H1 (cell line): ENCODE data around the gene CEACAM8.

Experiments used
- BRCA1 ChIP-seq: IDR thresholded peaks from 2 replicates; pipeline ENCODE4 v1.6.1; 2012; ENCODE audit warnings: low read depth, low read length, improper control_type of control experiment
- CBX5 ChIP-seq: fragments of 300-800, 300-1000 bp; sonication (generic); IDR thresholded peaks from 2 replicates; pipeline ENCODE4 v1.7.1; 2016; ENCODE audit warnings: antibody characterized with exemption, low read length, low read depth
- EGR1 ChIP-seq: IDR thresholded peaks from 2 replicates; pipeline ENCODE4 v1.6.1; 2011; ENCODE audit warnings: low read depth, low read length, borderline replicate concordance
- EZH2 ChIP-seq: fragments of 200-600 bp; sonication (generic); IDR thresholded peaks from 2 replicates; pipeline ENCODE4 v1.7.1; 2012; ENCODE audit warnings: low read depth, mild to moderate bottlenecking, moderate library complexity, low read length, inconsistent platforms; ENCODE audit not compliant: severe bottlenecking
- HDAC2 ChIP-seq, 2 experiments: fragments of 300-600 bp in 1 of 2; sonication (generic) in 1 of 2; IDR thresholded peaks; 2 replicates each; pipeline ENCODE4 v1.6.1; 2011 to 2012; ENCODE audit warnings: low read depth in 2 of 2, low read length in 2 of 2, mild to moderate bottlenecking in 2 of 2, moderate library complexity in 2 of 2, borderline replicate concordance in 1 of 2, inconsistent platforms in 1 of 2
- JUND ChIP-seq: IDR thresholded peaks from 2 replicates; pipeline ENCODE4 v1.6.1; 2011; ENCODE audit warnings: mild to moderate bottlenecking, improper control_type of control experiment, low read length
- POLR2A ChIP-seq, 2 experiments: IDR thresholded peaks; 1 replicate in 1 of 2; 2 replicates in 1 of 2; pipeline ENCODE4 v1.6.1; 2011; ENCODE audit warnings: low read depth in 2 of 2, low read length in 2 of 2, mild to moderate bottlenecking in 2 of 2; ENCODE audit errors: control extremely low read depth in 1 of 2
- POLR2AphosphoS5 ChIP-seq: IDR thresholded peaks from 2 replicates; pipeline ENCODE4 v1.6.1; 2011; ENCODE audit warnings: low read depth, low read length
- RFX5 ChIP-seq: IDR thresholded peaks from 2 replicates; pipeline ENCODE4 v1.6.1; 2011; ENCODE audit warnings: low read depth, low read length, improper control_type of control experiment, borderline replicate concordance
- TF ChIP-seq, protein P1 (sequence below), 3 experiments: IDR thresholded peaks; 1 replicate in 2 of 3; 2 replicates in 1 of 3; pipeline versions ENCODE4 v1.5.1 to v1.6.1; 2011; ENCODE audit warnings: low read length in 3 of 3, mild to moderate bottlenecking in 3 of 3, inconsistent platforms in 2 of 3, low read depth in 1 of 3, moderate library complexity in 1 of 3; ENCODE audit not compliant: insufficient read depth in 1 of 3; ENCODE audit errors: control extremely low read depth in 1 of 3
- TF ChIP-seq, protein P2 (sequence below): IDR thresholded peaks from 2 replicates; pipeline ENCODE4 v1.6.1; 2012; ENCODE audit warnings: inconsistent platforms
- TF ChIP-seq, protein P3 (sequence below): IDR thresholded peaks from 2 replicates; pipeline ENCODE4 v1.6.1; 2012; ENCODE audit warnings: inconsistent platforms

DNA sequence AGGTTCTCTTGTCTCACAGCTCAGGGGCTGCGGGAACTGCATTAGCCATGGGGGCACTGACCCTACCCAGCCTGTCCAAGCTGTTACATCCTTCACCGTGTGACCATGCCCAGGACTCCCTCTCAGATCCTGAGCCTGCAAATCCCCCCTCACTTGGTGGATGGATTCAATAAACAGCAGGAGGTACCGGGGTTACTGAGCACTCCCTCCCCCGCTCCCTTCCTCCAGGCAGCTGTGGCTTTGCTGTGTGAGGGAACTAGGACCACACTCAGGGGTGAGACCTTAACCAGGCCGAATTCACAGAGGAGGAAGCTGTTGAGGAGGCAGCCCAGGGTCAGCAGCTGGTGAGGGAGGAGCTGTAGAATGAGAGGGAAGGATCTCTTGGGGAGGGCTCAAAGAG lies 39.4 kb downstream of the CEACAM8 start:
- TF ChIP-seq POLR2AphosphoS5, result no peak
- TF ChIP-seq, protein P1, sequence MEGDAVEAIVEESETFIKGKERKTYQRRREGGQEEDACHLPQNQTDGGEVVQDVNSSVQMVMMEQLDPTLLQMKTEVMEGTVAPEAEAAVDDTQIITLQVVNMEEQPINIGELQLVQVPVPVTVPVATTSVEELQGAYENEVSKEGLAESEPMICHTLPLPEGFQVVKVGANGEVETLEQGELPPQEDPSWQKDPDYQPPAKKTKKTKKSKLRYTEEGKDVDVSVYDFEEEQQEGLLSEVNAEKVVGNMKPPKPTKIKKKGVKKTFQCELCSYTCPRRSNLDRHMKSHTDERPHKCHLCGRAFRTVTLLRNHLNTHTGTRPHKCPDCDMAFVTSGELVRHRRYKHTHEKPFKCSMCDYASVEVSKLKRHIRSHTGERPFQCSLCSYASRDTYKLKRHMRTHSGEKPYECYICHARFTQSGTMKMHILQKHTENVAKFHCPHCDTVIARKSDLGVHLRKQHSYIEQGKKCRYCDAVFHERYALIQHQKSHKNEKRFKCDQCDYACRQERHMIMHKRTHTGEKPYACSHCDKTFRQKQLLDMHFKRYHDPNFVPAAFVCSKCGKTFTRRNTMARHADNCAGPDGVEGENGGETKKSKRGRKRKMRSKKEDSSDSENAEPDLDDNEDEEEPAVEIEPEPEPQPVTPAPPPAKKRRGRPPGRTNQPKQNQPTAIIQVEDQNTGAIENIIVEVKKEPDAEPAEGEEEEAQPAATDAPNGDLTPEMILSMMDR (IDR thresholded peaks at IDR 0.05; ENCODE audit: control extremely low read depth in 1 of 3, insufficient read depth in 1 of 3, low read depth in 1 of 3, low read length in 3 of 3), result no peak
- TF ChIP-seq, protein P2, sequence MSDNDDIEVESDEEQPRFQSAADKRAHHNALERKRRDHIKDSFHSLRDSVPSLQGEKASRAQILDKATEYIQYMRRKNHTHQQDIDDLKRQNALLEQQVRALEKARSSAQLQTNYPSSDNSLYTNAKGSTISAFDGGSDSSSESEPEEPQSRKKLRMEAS, result no peak
- TF ChIP-seq, protein P3, sequence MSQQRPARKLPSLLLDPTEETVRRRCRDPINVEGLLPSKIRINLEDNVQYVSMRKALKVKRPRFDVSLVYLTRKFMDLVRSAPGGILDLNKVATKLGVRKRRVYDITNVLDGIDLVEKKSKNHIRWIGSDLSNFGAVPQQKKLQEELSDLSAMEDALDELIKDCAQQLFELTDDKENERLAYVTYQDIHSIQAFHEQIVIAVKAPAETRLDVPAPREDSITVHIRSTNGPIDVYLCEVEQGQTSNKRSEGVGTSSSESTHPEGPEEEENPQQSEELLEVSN, result no peak
- no peak for TF ChIP-seq BRCA1
- TF ChIP-seq RFX5, result no peak
- TF ChIP-seq EZH2, result no peak
- TF ChIP-seq EGR1, result no peak
- no peak for TF ChIP-seq POLR2A (IDR thresholded peaks at IDR 0.05; ENCODE audit: control extremely low read depth in 1 of 2, low read depth in 2 of 2, low read length in 2 of 2)
- TF ChIP-seq CBX5, result no peak
- no peak for TF ChIP-seq HDAC2 (IDR thresholded peaks at IDR 0.05; ENCODE audit: borderline replicate concordance in 1 of 2, low read depth in 2 of 2, low read length in 2 of 2)
- TF ChIP-seq JUND, result no peak
